ENCODE results near the gene WDR20. TPM values are rescaled to one million over a fixed set of nuclear protein-coding genes. Genes with fewer than 3 reads are reported as not detected.
"Not testable (repeated sequence)": the region's sequence is repeated elsewhere in the genome, so short reads cannot be mapped to it uniquely, and the experiment has no call there.

The WDR20 gene
- total RNA-seq, 2 donors from 2014 or later: 45.1 to 50.7 TPM

- no peak for DNase-seq
- H3K9me3 ChIP-seq (ENCODE audit: control insufficient read depth, low read length, poor library complexity, severe bottlenecking): no peaks in the 10 kb centered on the region
- peak overlapping the region; percentile 13 for H3K4me3 Mint-ChIP-seq
- no peak for ATAC-seq
- H3K36me3 Mint-ChIP-seq (ENCODE audit: low read depth): peaks cover 2% of the 10 kb centered on the region
- H3K27ac Mint-ChIP-seq: peak overlapping the region; percentile 14
- no peaks in the 10 kb centered on the region for H3K27me3 Mint-ChIP-seq
- H3K4me1 Mint-ChIP-seq: no peaks in the 10 kb centered on the region
Observed at GRCh38 chr14:102116361-102117180, 23.1 kb upstream of the WDR20 start.

- Mint-ChIP-seq H3K36me3 (ENCODE audit: low read depth) (peaks cover 2% of the 10 kb centered on the region), H3K4me1 (no peaks in the 10 kb centered on the region), H3K27ac (no peak overlapping the region), H3K27me3 (no peaks in the 10 kb centered on the region), H3K4me3 (no peak overlapping the region)
- no peaks in the 10 kb centered on the region for H3K9me3 ChIP-seq (ENCODE audit: control insufficient read depth, low read length, poor library complexity, severe bottlenecking)
- ATAC-seq (no peak), DNase-seq (no peak)
Observed at GRCh38 chr14:102117852-102118251, 21.8 kb upstream of the WDR20 start.

- ATAC-seq: no peak
- no peaks in the 10 kb centered on the region for H3K4me1 Mint-ChIP-seq
Observed at GRCh38 chr14:102120888-102121287, 18.8 kb upstream of the WDR20 start.

GRCh38 chr14:102121567-102121966 is 18.1 kb upstream of the WDR20 start:
- Mint-ChIP-seq H3K36me3 (ENCODE audit: low read depth) (peaks cover 2% of the 10 kb centered on the region), H3K4me1 (no peaks in the 10 kb centered on the region), H3K4me3 (no peak overlapping the region), H3K27ac (no peak overlapping the region), H3K27me3 (no peaks in the 10 kb centered on the region)
- no peak for ATAC-seq
- H3K9me3 ChIP-seq (ENCODE audit: control insufficient read depth, low read length, poor library complexity, severe bottlenecking): no peaks in the 10 kb centered on the region
- DNase-seq: no peak

More at GRCh38 chr14:102120888-102121287, 18.8 kb upstream of the WDR20 start:
- no peaks in the 10 kb centered on the region for H3K9me3 ChIP-seq (ENCODE audit: control insufficient read depth, low read length, poor library complexity, severe bottlenecking)
- H3K36me3 Mint-ChIP-seq (ENCODE audit: low read depth): peaks cover 2% of the 10 kb centered on the region
- no peaks in the 10 kb centered on the region for H3K27me3 Mint-ChIP-seq
- no peak overlapping the region for H3K4me3 Mint-ChIP-seq
- H3K27ac Mint-ChIP-seq: no peak overlapping the region
- DNase-seq: no peak

- DNase-seq: no peak
- H3K4me1 Mint-ChIP-seq: no peaks in the 10 kb centered on the region
- H3K36me3 Mint-ChIP-seq (ENCODE audit: low read depth): peaks cover 4% of the 10 kb centered on the region
- no peak for ATAC-seq
- no peak overlapping the region for H3K4me3 Mint-ChIP-seq
- no peaks in the 10 kb centered on the region for H3K9me3 ChIP-seq (ENCODE audit: control insufficient read depth, low read length, poor library complexity, severe bottlenecking)
- H3K27me3 Mint-ChIP-seq: no peaks in the 10 kb centered on the region
- H3K27ac Mint-ChIP-seq: no peak overlapping the region
Observed at GRCh38 chr14:102124419-102124818, 15.3 kb upstream of the WDR20 start.

GRCh38 chr14:102125546-102125945 is 14.2 kb upstream of the WDR20 start:
- H3K27me3 Mint-ChIP-seq: no peaks in the 10 kb centered on the region
- H3K4me1 Mint-ChIP-seq: no peaks in the 10 kb centered on the region
- no peak for DNase-seq

GRCh38 chr14:102126807-102127455 is 12.8 kb upstream of the WDR20 start:
- Mint-ChIP-seq H3K27ac (no peak overlapping the region), H3K36me3 (ENCODE audit: low read depth) (peaks cover 10% of the 10 kb centered on the region), H3K4me3 (no peak overlapping the region), H3K27me3 (no peaks in the 10 kb centered on the region), H3K4me1 (no peaks in the 10 kb centered on the region)
- ATAC-seq: no peak
- no peaks in the 10 kb centered on the region for H3K9me3 ChIP-seq (ENCODE audit: control insufficient read depth, low read length, poor library complexity, severe bottlenecking)
- DNase-seq: no peak

More at GRCh38 chr14:102125546-102125945, 14.2 kb upstream of the WDR20 start:
- Mint-ChIP-seq H3K4me3 (no peak overlapping the region), H3K36me3 (ENCODE audit: low read depth) (peaks cover 4% of the 10 kb centered on the region), H3K27ac (no peak overlapping the region)
- no peak for ATAC-seq
- no peaks in the 10 kb centered on the region for H3K9me3 ChIP-seq (ENCODE audit: control insufficient read depth, low read length, poor library complexity, severe bottlenecking)

GRCh38 chr14:102131741-102132140 is 8.0 kb upstream of the WDR20 start:
- no peak for ATAC-seq
- no peaks in the 10 kb centered on the region for H3K27me3 Mint-ChIP-seq

GRCh38 chr14:102134021-102134420 is 5.7 kb upstream of the WDR20 start:
- H3K4me1 Mint-ChIP-seq; H3K27me3 Mint-ChIP-seq; H3K36me3 Mint-ChIP-seq (ENCODE audit: low read depth); H3K27ac Mint-ChIP-seq; H3K9me3 ChIP-seq (ENCODE audit: control insufficient read depth, low read length, poor library complexity, severe bottlenecking); DNase-seq; H3K4me3 Mint-ChIP-seq; ATAC-seq: not testable (repeated sequence)

More at GRCh38 chr14:102131741-102132140, 8.0 kb upstream of the WDR20 start:
- Mint-ChIP-seq H3K27ac (no peak overlapping the region), H3K4me3 (no peak overlapping the region), H3K4me1 (no peaks in the 10 kb centered on the region), H3K36me3 (ENCODE audit: low read depth) (peaks cover 8% of the 10 kb centered on the region)
- DNase-seq: no peak
- H3K9me3 ChIP-seq (ENCODE audit: control insufficient read depth, low read length, poor library complexity, severe bottlenecking): no peaks in the 10 kb centered on the region

GRCh38 chr14:102134719-102135118 is 5.0 kb upstream of the WDR20 start:
- H3K9me3 ChIP-seq (ENCODE audit: control insufficient read depth, low read length, poor library complexity, severe bottlenecking); H3K27me3 Mint-ChIP-seq; DNase-seq; H3K36me3 Mint-ChIP-seq (ENCODE audit: low read depth); ATAC-seq; H3K27ac Mint-ChIP-seq; H3K4me3 Mint-ChIP-seq; H3K4me1 Mint-ChIP-seq: not testable (repeated sequence)

- not testable (repeated sequence) for H3K4me1 Mint-ChIP-seq, H3K27me3 Mint-ChIP-seq, ATAC-seq
Observed at GRCh38 chr14:102135456-102135855, 4.2 kb upstream of the WDR20 start.

GRCh38 chr14:102138535-102138934 is 1.2 kb upstream of the WDR20 start:
- no peaks in the 10 kb centered on the region for H3K9me3 ChIP-seq (ENCODE audit: control insufficient read depth, low read length, poor library complexity, severe bottlenecking)
- H3K36me3 Mint-ChIP-seq (ENCODE audit: low read depth): no peaks in the 10 kb centered on the region
- H3K4me3 Mint-ChIP-seq: peak overlapping the region; percentile 96
- peak overlapping the region; percentile 94 for H3K27ac Mint-ChIP-seq
- H3K4me1 Mint-ChIP-seq: peaks cover 16% of the 10 kb centered on the region
- ATAC-seq (no peak), DNase-seq (no peak)
- no peaks in the 10 kb centered on the region for H3K27me3 Mint-ChIP-seq

More at GRCh38 chr14:102135456-102135855, 4.2 kb upstream of the WDR20 start:
- H3K27ac Mint-ChIP-seq; H3K36me3 Mint-ChIP-seq (ENCODE audit: low read depth); H3K9me3 ChIP-seq (ENCODE audit: control insufficient read depth, low read length, poor library complexity, severe bottlenecking); H3K4me3 Mint-ChIP-seq; DNase-seq: not testable (repeated sequence)

GRCh38 chr14:102138961-102139285 is 774 bp upstream of the WDR20 start:
- H3K4me3 Mint-ChIP-seq: peak overlapping the region; percentile 96
- ATAC-seq: no peak
- H3K36me3 Mint-ChIP-seq (ENCODE audit: low read depth): no peaks in the 10 kb centered on the region
- no peaks in the 10 kb centered on the region for H3K9me3 ChIP-seq (ENCODE audit: control insufficient read depth, low read length, poor library complexity, severe bottlenecking)
- H3K27ac Mint-ChIP-seq: peak overlapping the region; percentile 94
- no peaks in the 10 kb centered on the region for H3K27me3 Mint-ChIP-seq
- H3K4me1 Mint-ChIP-seq: peaks cover 16% of the 10 kb centered on the region
- DNase-seq: no peak
